K562 (cell line): ENCODE measurements around the gene HACE1. TPM values are rescaled to one million over a fixed set of nuclear protein-coding genes. Genes with fewer than 3 reads are reported as not detected.

Experiments
- ATAC-seq: fragments of 200-7000 bp; cut with Tn5 transposase; 3 replicates; pipeline ENCODE4 v1.9.1; 2020; ENCODE audit warnings: moderate library complexity
- BruUV-seq: library from RNA; stranded (reverse); fragments of 400-500 nt; replicated peaks from 2 replicates; lab custom pipeline; 2021; lab: Mats Ljungman, UMichigan
- CTCF ChIA-PET: fragments of 300-600 bp; formaldehyde crosslinking; extraction: SDS; loops from one replicate; lab custom pipeline; 2021; ENCODE audit warnings: low intra/inter-chr PET ratio; lab: Yijun Ruan, JAX
- POLR2A ChIA-PET: fragments of 300-600, 350-650 bp; sonication (Branson Sonifier 250); formaldehyde crosslinking; extraction: SDS; loops from one replicate; lab custom pipeline; 2021; ENCODE audit warnings: antibody characterized with exemption, inconsistent platforms; lab: Yijun Ruan, JAX
- DNase-seq, 4 experiments: peaks; one replicate each; pipeline versions ENCODE4 v3.0.0 to v3.0.0-alpha.2; 2011 to 2018; ENCODE audit warnings: low spot score in 3 of 4, mixed read lengths in 3 of 4; ENCODE audit errors: extremely low read depth in 1 of 4
- FAIRE-seq: peaks from 2 replicates; lab custom pipeline; 2011; peaks lifted over from hg19 to GRCh38; lab: Jason Lieb, UNC
- H2AFZ ChIP-seq: 2 replicates; pipeline ENCODE4 v1.6.0; 2011; ENCODE audit warnings: low read depth, low read length, control low read depth, inconsistent platforms
- H3K27ac ChIP-seq: fragments of 200-600 bp; 3 replicates; pipeline ENCODE4 v1.8.0; 2011; ENCODE audit warnings: low read depth, mild to moderate bottlenecking, control low read depth, inconsistent platforms, low read length, moderate library complexity, mixed read lengths; ENCODE audit errors: extremely low read depth
- H3K27me3 ChIP-seq, 2 experiments: fragments of 300-600 bp in 1 of 2; 2 replicates in 1 of 2; 3 replicates in 1 of 2; pipeline versions ENCODE4 v1.6.0 to v1.8.0; 2011; ENCODE audit warnings: inconsistent platforms in 2 of 2, low read length in 2 of 2, mild to moderate bottlenecking in 1 of 2, mixed read lengths in 1 of 2, moderate library complexity in 1 of 2; ENCODE audit not compliant: control insufficient read depth in 2 of 2, insufficient read depth in 2 of 2
- H3K36me3 ChIP-seq: fragments of 300-600 bp; 3 replicates; pipeline ENCODE4 v1.8.0; 2011; ENCODE audit warnings: mild to moderate bottlenecking, low read length, inconsistent platforms; ENCODE audit not compliant: control insufficient read depth, insufficient read depth
- H3K4me1 ChIP-seq, 2 experiments: fragments of 200-600 bp in 1 of 2; replicated peaks in 1 of 2; 2 replicates in 1 of 2; 3 replicates in 1 of 2; pipeline versions ENCODE4 v1.5.1 to v1.8.0; 2011; ENCODE audit warnings: inconsistent platforms in 2 of 2, low read length in 2 of 2, mild to moderate bottlenecking in 1 of 2, mixed read lengths in 1 of 2, moderate library complexity in 1 of 2; ENCODE audit not compliant: control insufficient read depth in 2 of 2, insufficient read depth in 2 of 2
- H3K4me2 ChIP-seq: 2 replicates; pipeline ENCODE4 v1.6.1; 2011; ENCODE audit warnings: low read length, control low read depth, inconsistent platforms, mixed read lengths; ENCODE audit not compliant: insufficient read depth
- H3K4me3 ChIP-seq: fragments of 200-600 bp; sonication (generic), shearing (Covaris generic); 2 replicates; pipeline ENCODE4 v1.5.1; 2016; ENCODE audit warnings: control low read depth, inconsistent platforms
- H3K79me2 ChIP-seq: fragments of 200-600 bp; 3 replicates; pipeline ENCODE4 v1.8.0; 2011; ENCODE audit warnings: low read length, inconsistent platforms; ENCODE audit not compliant: control insufficient read depth, insufficient read depth
- H3K9ac ChIP-seq, 2 experiments: 2 replicates each; pipeline versions ENCODE4 v1.6.0 to v1.6.1; 2011; ENCODE audit warnings: low read depth in 2 of 2, low read length in 2 of 2, control low read depth in 1 of 2, inconsistent platforms in 1 of 2, mild to moderate bottlenecking in 1 of 2, mixed read lengths in 1 of 2; ENCODE audit not compliant: insufficient read depth in 1 of 2
- H3K9me1 ChIP-seq: one replicate; pipeline ENCODE4 v1.6.0; 2011; ENCODE audit warnings: inconsistent platforms, mild to moderate bottlenecking, low read length, moderate library complexity; ENCODE audit not compliant: control insufficient read depth, insufficient read depth
- H3K9me3 ChIP-seq: replicated peaks from 2 replicates; pipeline ENCODE4 v1.5.1; 2011; ENCODE audit warnings: low read depth, low read length, inconsistent platforms; ENCODE audit not compliant: control insufficient read depth, insufficient read depth
- H4K20me1 ChIP-seq: replicated peaks from 2 replicates; pipeline ENCODE4 v1.6.1; 2011; ENCODE audit warnings: low read length, inconsistent platforms, mixed read lengths; ENCODE audit not compliant: control insufficient read depth, insufficient read depth
- FOXA1 ChIP-seq: fragments of 450-650 bp; IDR thresholded peaks from 2 replicates; pipeline ENCODE4 v1.6.1; 2016; ENCODE audit warnings: mild to moderate bottlenecking, borderline replicate concordance
- FOXK1 ChIP-seq: sonication (generic); formaldehyde crosslinking; IDR thresholded peaks from 2 replicates; pipeline ENCODE4 v1.8.0; 2022; ENCODE audit warnings: missing genetic modification reagents, mild to moderate bottlenecking, borderline replicate concordance
- MCM5 ChIP-seq: fragments of 450-650 bp; IDR thresholded peaks from 2 replicates; pipeline ENCODE4 v1.6.1; 2016; ENCODE audit warnings: low read depth
- PCBP2 ChIP-seq: fragments of 200-400 bp; formaldehyde crosslinking; IDR thresholded peaks from 2 replicates; pipeline ENCODE4 v1.6.1; 2018; ENCODE audit warnings: low read length, low read depth, mild to moderate bottlenecking, moderate library complexity; ENCODE audit not compliant: poor library complexity, severe bottlenecking
- PPARD ChIP-seq: fragments of 250-450 bp; sonication (Bioruptor Pico); IDR thresholded peaks from 2 replicates; pipeline ENCODE4 v1.8.0; 2022; ENCODE audit warnings: inconsistent platforms, mild to moderate bottlenecking, moderate library complexity
- SRSF7 ChIP-seq: fragments of 200-400 bp; formaldehyde crosslinking; optimal IDR thresholded peaks from 2 replicates; pipeline ENCODE3; 2017; ENCODE audit warnings: mild to moderate bottlenecking, low read depth, low read length
- WGBS: fragments of 100-300 bp; shearing (Covaris generic); methylation state at CpG from one replicate; pipeline ENCODE4 v1.1.6; 2016; ENCODE audit warnings: low coverage, mixed read lengths; ENCODE audit not compliant: insufficient coverage; ENCODE audit errors: missing lambda C conversion rate; 5-methylcytosine and 5-hydroxymethylcytosine counted together
- in situ Hi-C: fragments of 300-500 bp; cut with MboI; formaldehyde crosslinking; loops from 4 replicates; pipeline ENCODE4 v1.15.0; 2018; ENCODE audit warnings: inconsistent platforms, mixed read lengths
- intact Hi-C: fragments of 100-400 bp; cut with micrococcal nuclease; formaldehyde crosslinking; loops from 2 replicates; pipeline ENCODE4 v1.14.2; 2022
- polyA plus RNA-seq, 8 experiments: library from polyadenylated mRNA; depleted of rRNA in 4 of 8; stranded (reverse) in 5 of 8; unstranded in 3 of 8; fragments of >200 nt; fragmentation: Nextera tagmentation in 2 of 8; fragmentation: Illumina TruSeq in 1 of 8; extraction: Ambion mirVana in 2 of 8; extraction: Trizol in 1 of 8; gene quantifications; 2 replicates each; pipeline versions ENCODE4 v1.2.1 to v1.2.3, GENCODE V29; 2011 to 2014; ENCODE audit warnings: inconsistent platforms in 1 of 8, missing spikeins in 1 of 8
- total RNA-seq, 7 experiments: library from RNA; depleted of rRNA in 6 of 7; stranded (reverse); fragments of >200 nt in 6 of 7; fragmentation: Illumina TruSeq in 2 of 7; extraction: Trizol in 2 of 7; gene quantifications; 2 replicates each; pipeline versions ENCODE4 v1.2.1 to v1.2.3, GENCODE V29; 2011 to 2021; ENCODE audit warnings: low replicate concordance in 1 of 7
- TF ChIP-seq, protein P1 (sequence below): sonication (generic); formaldehyde crosslinking; IDR thresholded peaks from 2 replicates; pipeline ENCODE4 v1.8.0; 2022; ENCODE audit warnings: mild to moderate bottlenecking, missing genetic modification reagents

HACE1 gene
- total and polyA plus RNA-seq, 9 of the 15 experiments (the other 6 are each of a cell fraction or from before 2014, with no cell fraction given): 3.6 to 19.9 (median 9.1) TPM

DNA sequence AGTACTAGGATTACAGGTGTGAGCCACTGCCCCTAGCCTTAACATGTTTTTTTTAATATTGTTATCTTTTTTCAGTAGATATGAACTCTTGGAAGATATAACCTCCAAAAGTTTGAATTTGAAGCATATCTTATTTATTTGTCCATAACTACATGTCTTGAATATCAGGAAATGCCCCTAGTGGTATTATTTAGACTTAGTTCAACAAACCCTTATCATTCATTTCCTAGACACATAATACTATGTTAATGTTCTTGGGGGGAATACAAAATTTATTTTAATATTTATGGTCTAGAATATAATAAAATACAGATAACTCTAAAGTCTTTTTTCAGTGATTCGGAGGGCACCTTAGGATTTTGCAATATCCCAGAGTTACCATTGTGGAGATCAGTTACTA is 160.7 kb downstream of the HACE1 start:
- H2AFZ ChIP-seq: no peak overlapping the region
- DNase-seq: no peak
- ChIA-PET POLR2A (no interaction called here), CTCF (no interaction called here)
- H4K20me1 ChIP-seq: no peaks in the 10 kb centered on the region
- no peak for FAIRE-seq
- BruUV-seq: no TSS peak
- H3K79me2 ChIP-seq: no peaks in the 10 kb centered on the region
- no peaks in the 10 kb centered on the region for H3K9me1 ChIP-seq
- H3K9ac ChIP-seq: no peak overlapping the region
- 77% methylated on average over 1 of the region's 1 CpG for WGBS
- no peaks in the 10 kb centered on the region; a peak in 1 of 5 replicates for H3K4me1 ChIP-seq
- no peaks in the 10 kb centered on the region for H3K27me3 ChIP-seq
- no peak overlapping the region for H3K4me3 ChIP-seq
- ATAC-seq: no peak
- TF ChIP-seq, protein P1, sequence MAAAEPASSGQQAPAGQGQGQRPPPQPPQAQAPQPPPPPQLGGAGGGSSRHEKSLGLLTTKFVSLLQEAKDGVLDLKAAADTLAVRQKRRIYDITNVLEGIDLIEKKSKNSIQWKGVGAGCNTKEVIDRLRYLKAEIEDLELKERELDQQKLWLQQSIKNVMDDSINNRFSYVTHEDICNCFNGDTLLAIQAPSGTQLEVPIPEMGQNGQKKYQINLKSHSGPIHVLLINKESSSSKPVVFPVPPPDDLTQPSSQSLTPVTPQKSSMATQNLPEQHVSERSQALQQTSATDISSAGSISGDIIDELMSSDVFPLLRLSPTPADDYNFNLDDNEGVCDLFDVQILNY (CRISPR knock-in tag): no peak
- TF ChIP-seq PPARD (CRISPR knock-in tag) (no peak), MCM5 (no peak), FOXK1 (CRISPR knock-in tag) (no peak)
- TF ChIP-seq, all 486 proteins: peak for 0
- in situ Hi-C loops (no loop called here), intact Hi-C loops (no loop called here)
- Histone ChIP-seq H3K4me2 (no peak overlapping the region), H3K36me3 (no peaks in the 10 kb centered on the region), H3K27ac (no peak overlapping the region), H3K9me3 (no peaks in the 10 kb centered on the region)

DNA sequence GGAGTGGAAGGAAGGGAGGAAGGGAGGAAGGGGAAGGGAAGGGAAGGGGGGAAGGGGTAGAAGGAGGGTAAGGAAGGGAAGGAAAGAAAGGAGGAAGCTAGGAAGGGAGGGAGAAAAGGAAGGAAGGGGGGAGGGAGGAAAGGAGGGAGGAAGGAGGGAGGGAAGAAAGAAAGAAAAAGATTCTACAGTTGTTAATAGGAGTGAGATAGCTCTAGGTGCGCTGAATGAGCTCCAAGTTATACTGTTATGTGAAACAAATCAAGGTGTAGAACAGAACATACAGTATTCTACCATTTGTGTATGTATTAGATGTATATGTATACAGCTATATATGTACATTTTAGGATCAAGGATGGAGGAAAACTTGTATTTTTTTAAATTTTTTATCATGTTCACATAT is 167.7 kb downstream of the HACE1 start:
- FAIRE-seq: no peak

More for the DNA sequence above, 167.7 kb downstream of the HACE1 start:
- intact Hi-C loops: no loop called here
- DNase-seq (no peak), ATAC-seq (no peak)
- in situ Hi-C loops: no loop called here
- 33% methylated on average over 1 of the region's 1 CpG for WGBS
- ChIA-PET POLR2A (interaction anchor here (1.6 kb wide), 1 partner anchor 10 kb away, joined by 6 read pairs; no protein-coding TSS in a partner anchor), CTCF (no interaction called here)
- H3K4me2 ChIP-seq: no peak overlapping the region
- H3K27ac ChIP-seq: no peak overlapping the region
- H2AFZ ChIP-seq: no peak overlapping the region
- no peaks in the 10 kb centered on the region for H3K79me2 ChIP-seq
- no peaks in the 10 kb centered on the region for H3K9me3 ChIP-seq
- H3K4me1 ChIP-seq: no peaks in the 10 kb centered on the region; a peak in 1 of 5 replicates
- no TSS peak for BruUV-seq
- TF ChIP-seq SRSF7 (no peak), FOXA1 (no peak), PCBP2 (peak; percentile 53)
- no peaks in the 10 kb centered on the region for H3K9me1 ChIP-seq
- no peaks in the 10 kb centered on the region for H4K20me1 ChIP-seq
- H3K4me3 ChIP-seq: no peak overlapping the region
- no peaks in the 10 kb centered on the region for H3K27me3 ChIP-seq
- H3K36me3 ChIP-seq: no peaks in the 10 kb centered on the region
- no peak overlapping the region for H3K9ac ChIP-seq
